Rectal smooth muscle tissue (tissue), 1 donor: ENCODE results near the gene ZNF605.
"Not testable (repeated sequence)": the region's sequence is repeated elsewhere in the genome, so short reads cannot be mapped to it uniquely, and the experiment has no call there.

Source experiments
- H3K27ac ChIP-seq: one replicate; pipeline ENCODE4 v1.7.0; 2013; ENCODE audit warnings: low read depth, low read length, inconsistent platforms
- H3K27me3 ChIP-seq: one replicate; pipeline ENCODE4 v1.7.0; 2013; ENCODE audit warnings: low read length; ENCODE audit not compliant: control insufficient read depth, insufficient read depth
- H3K36me3 ChIP-seq: one replicate; pipeline ENCODE4 v1.7.0; 2013; ENCODE audit warnings: low read length; ENCODE audit not compliant: control insufficient read depth, insufficient read depth
- H3K4me1 ChIP-seq: one replicate; pipeline ENCODE4 v1.7.0; 2013; ENCODE audit warnings: low read length; ENCODE audit not compliant: control insufficient read depth, insufficient read depth
- H3K4me3 ChIP-seq: one replicate; pipeline ENCODE4 v1.7.0; 2013; ENCODE audit warnings: low read length
- H3K9ac ChIP-seq: one replicate; pipeline ENCODE4 v1.7.0; 2013; ENCODE audit warnings: low read length

Gene ZNF605

DNA sequence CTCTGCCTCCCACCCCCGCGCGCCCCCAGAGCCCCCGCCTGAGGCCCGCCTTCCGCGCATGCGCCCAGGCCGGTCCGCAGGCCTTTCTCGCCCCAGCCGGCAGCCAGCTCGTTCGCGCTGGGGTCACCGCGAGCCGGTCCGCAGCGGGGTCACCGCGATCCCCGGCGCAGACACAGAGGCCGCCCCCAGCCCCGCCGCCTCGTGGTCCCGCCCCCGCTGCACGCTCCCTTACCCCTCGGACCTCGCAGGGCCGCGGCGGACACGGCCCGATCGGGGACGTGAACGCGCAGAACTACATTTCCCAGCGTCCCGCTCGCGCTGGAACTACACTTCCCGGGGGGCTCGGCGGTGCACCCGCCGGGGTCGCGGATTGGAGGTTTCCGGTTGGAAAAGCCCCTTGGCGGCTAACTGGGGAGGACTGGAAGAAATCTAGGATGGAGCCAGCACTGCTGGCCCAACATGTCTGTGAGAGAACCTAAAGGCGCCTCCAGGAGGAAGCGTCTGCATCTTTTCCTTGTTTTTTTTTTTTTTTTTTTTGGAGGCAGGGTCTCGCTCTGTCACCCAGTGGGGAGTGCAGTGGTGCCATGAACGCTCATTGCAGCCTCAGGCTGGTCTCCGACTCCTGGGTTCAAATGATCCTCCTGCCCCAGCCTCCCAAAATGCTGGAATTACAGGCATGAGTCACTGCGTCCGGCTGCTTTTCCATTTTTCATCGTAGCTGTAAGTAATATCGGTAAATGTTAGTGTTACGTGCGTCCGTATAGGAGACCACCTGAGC, at the start of gene ZNF605:
TSS of gene ZNF605 (minus strand) at position 296 of the 778 bp plus-strand sequence. CDS start 10,671 bp downstream, outside the sequence.
- H3K36me3 ChIP-seq = no peaks in the 10 kb centered on the region
- H3K4me3 ChIP-seq = peak within 1 kb of the TSS; percentile 98
- no peaks in the 10 kb centered on the region for H3K27me3 ChIP-seq
- peak within 1 kb of the TSS; percentile 92 for H3K27ac ChIP-seq
- H3K9ac ChIP-seq = peak within 1 kb of the TSS; percentile 80
- peaks cover 3% of the 10 kb centered on the region for H3K4me1 ChIP-seq

GRCh38 chr12:132998741-132999140, 42.6 kb upstream of the ZNF605 start:
- Histone ChIP-seq H3K36me3 (peaks cover 9% of the 10 kb centered on the region), H3K4me3 (no peak overlapping the region), H3K27me3 (no peaks in the 10 kb centered on the region), H3K9ac (no peak overlapping the region), H3K27ac (no peak overlapping the region), H3K4me1 (no peaks in the 10 kb centered on the region)

DNA sequence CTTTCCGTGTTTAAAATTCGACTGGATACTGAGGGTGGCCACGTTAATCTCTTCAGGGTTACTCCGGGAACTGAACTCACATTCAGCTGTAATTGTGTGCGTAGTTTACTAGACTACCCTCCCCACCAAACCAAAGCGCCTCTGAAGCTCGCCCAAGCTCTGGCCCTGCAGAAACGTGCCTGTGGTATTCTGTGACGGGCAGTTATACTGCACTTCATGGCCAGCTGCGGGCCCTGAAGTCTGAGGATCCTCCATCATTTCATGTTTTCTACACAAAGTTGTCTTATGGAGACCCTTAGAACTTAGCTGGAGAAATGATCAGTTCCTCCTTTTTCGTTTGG, 30.7 kb upstream of the ZNF605 start:
- H3K27me3 ChIP-seq = no peaks in the 10 kb centered on the region
- no peaks in the 10 kb centered on the region for H3K4me1 ChIP-seq
- H3K27ac ChIP-seq = peak overlapping the region; percentile 76
- H3K9ac ChIP-seq = peak overlapping the region; percentile 77
- peak overlapping the region; percentile 99 for H3K4me3 ChIP-seq
- peaks cover 3% of the 10 kb centered on the region for H3K36me3 ChIP-seq

GRCh38 chr12:132986001-132986884, 30.1 kb upstream of the ZNF605 start, which contains the start of gene ZNF26:
Gene ZNF26, plus strand, starts transcription at chr12:132986367. Its CDS starts 474 bp downstream, at chr12:132986841.
- peaks cover 3% of the 10 kb centered on the region for H3K36me3 ChIP-seq

GRCh38 chr12:132976870-132977269, 20.8 kb upstream of the ZNF605 start:
- H3K9ac ChIP-seq, H3K27me3 ChIP-seq, H3K4me1 ChIP-seq, H3K36me3 ChIP-seq, H3K4me3 ChIP-seq, H3K27ac ChIP-seq: not testable (repeated sequence)

More at GRCh38 chr12:132986001-132986884, 30.1 kb upstream of the ZNF605 start, which contains the start of gene ZNF26:
- Histone ChIP-seq H3K27ac (peak within 1 kb of the TSS; percentile 76), H3K4me3 (peak within 1 kb of the TSS; percentile 99), H3K4me1 (no peaks in the 10 kb centered on the region), H3K9ac (peak within 1 kb of the TSS; percentile 77), H3K27me3 (no peaks in the 10 kb centered on the region)

GRCh38 chr12:132972374-132972773, 16.3 kb upstream of the ZNF605 start:
- H3K27me3 ChIP-seq = no peaks in the 10 kb centered on the region
- no peak overlapping the region for H3K27ac ChIP-seq
- no peak overlapping the region for H3K9ac ChIP-seq
- H3K4me3 ChIP-seq = no peak overlapping the region
- H3K36me3 ChIP-seq = no peaks in the 10 kb centered on the region
- H3K4me1 ChIP-seq = no peaks in the 10 kb centered on the region

GRCh38 chr12:132967736-132968135, 11.6 kb upstream of the ZNF605 start:
- Histone ChIP-seq H3K36me3 (no peaks in the 10 kb centered on the region), H3K4me3 (no peak overlapping the region), H3K4me1 (no peaks in the 10 kb centered on the region), H3K9ac (no peak overlapping the region), H3K27ac (no peak overlapping the region), H3K27me3 (no peaks in the 10 kb centered on the region)

- H3K4me3 ChIP-seq = no peak overlapping the region
- H3K4me1 ChIP-seq = no peaks in the 10 kb centered on the region
- no peaks in the 10 kb centered on the region for H3K27me3 ChIP-seq
- no peak overlapping the region for H3K9ac ChIP-seq
- no peak overlapping the region for H3K27ac ChIP-seq
- H3K36me3 ChIP-seq = no peaks in the 10 kb centered on the region
These were observed 10.7 kb upstream of the ZNF605 start for GRCh38 chr12:132966676-132967415.

GRCh38 chr12:132965796-132966195, 9.7 kb upstream of the ZNF605 start:
- H3K4me3 ChIP-seq = no peak overlapping the region
- no peak overlapping the region for H3K27ac ChIP-seq
- H3K36me3 ChIP-seq = no peaks in the 10 kb centered on the region
- no peaks in the 10 kb centered on the region for H3K27me3 ChIP-seq
- no peaks in the 10 kb centered on the region for H3K4me1 ChIP-seq
- no peak overlapping the region for H3K9ac ChIP-seq

DNA sequence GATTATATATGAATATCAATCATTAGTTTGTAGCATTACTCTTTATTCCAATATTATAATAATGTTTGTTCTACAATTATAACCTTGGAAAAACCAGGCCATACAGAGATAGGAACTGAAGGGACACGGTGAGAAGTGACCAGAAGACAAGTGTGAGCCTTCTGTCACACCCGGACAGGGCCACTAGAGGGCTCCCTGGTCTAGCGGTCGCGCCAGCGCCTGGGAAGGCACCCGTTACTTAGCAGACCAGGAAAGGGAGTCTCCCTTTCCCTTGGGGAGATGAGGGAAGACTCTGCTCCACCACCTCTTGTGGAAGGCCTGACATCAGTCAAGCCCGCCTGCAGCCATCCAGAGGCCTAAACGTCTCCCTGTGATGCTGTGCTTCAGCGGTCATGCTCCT, 7.8 kb upstream of the ZNF605 start:
- H3K27ac ChIP-seq, H3K36me3 ChIP-seq, H3K4me1 ChIP-seq, H3K27me3 ChIP-seq, H3K9ac ChIP-seq, H3K4me3 ChIP-seq: not testable (repeated sequence)

- not testable (repeated sequence) for H3K4me3 ChIP-seq, H3K4me1 ChIP-seq, H3K9ac ChIP-seq, H3K36me3 ChIP-seq, H3K27me3 ChIP-seq, H3K27ac ChIP-seq
These were observed 5.7 kb upstream of the ZNF605 start for GRCh38 chr12:132961790-132962189.
